Right hindlimb (tissue), 1 donor: ENCODE data around the gene CD86.
"Not testable (repeated sequence)": the region's sequence is repeated elsewhere in the genome, so short reads cannot be mapped to it uniquely, and the experiment has no call there.

ENCODE experiments used
- DNase-seq: peaks from one replicate; pipeline ENCODE4 v3.0.0-alpha.2; 2018

The CD86 gene, protein sequence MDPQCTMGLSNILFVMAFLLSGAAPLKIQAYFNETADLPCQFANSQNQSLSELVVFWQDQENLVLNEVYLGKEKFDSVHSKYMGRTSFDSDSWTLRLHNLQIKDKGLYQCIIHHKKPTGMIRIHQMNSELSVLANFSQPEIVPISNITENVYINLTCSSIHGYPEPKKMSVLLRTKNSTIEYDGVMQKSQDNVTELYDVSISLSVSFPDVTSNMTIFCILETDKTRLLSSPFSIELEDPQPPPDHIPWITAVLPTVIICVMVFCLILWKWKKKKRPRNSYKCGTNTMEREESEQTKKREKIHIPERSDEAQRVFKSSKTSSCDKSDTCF

DNA sequence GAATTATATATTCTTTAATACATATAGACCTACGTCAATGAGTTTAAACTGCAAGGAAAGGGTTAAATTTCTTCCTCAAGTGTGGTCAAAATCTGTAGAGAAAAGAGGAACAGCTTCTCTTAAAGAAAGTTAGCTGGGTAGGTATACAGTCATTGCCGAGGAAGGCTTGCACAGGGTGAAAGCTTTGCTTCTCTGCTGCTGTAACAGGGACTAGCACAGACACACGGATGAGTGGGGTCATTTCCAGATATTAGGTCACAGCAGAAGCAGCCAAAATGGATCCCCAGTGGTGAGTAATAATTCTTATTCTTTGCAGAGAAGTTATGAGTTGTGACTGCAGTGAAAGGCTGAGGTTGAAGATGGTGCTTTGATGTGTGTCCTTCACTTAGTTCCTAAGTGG lies at the start of gene CD86:
Gene CD86 (plus strand): TSS at position 148 of the 400 bp plus-strand sequence. CDS start 128 bp downstream, at position 276.
- no peak for DNase-seq

DNA sequence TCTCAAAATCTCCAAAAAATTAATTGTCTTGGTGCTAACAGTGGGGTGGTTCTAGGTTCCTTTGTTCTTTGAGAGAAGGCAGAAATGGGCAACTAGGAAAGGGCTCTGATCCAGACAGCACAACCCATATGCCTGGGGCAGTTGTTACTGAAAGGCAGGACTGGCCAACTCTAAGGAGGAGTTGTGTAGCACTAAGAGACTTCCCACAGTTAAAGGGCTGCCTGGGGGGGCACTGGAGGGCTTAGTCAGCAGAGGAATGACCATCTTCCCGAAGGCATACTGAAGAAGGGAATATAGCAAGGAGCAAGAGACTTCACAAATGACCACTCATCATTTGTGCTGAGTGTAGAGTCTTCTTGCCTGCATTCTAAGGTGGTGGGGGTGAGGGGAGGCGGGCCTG lies 48.9 kb upstream of the CD86 start:
- no peak for DNase-seq

DNA sequence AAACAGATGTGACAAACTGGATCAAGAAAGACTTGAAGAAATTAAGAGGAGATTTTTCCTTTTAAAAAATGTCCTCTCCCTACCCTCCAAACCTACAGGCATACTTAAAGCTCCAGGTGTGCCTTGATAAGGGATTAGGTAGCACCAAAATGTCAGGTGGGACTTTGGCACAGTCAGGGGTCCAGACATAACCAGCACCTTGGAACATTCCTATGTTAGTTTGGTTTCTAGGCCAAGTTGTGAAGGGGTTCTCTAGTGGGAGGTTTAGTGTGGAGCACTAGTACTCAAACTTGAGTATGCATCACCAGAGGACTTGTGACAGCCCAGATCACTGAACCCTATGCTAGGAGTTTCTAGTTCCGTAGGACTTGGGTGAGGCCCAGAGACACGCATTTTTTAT lies 47.0 kb upstream of the CD86 start:
- DNase-seq: no peak

DNA sequence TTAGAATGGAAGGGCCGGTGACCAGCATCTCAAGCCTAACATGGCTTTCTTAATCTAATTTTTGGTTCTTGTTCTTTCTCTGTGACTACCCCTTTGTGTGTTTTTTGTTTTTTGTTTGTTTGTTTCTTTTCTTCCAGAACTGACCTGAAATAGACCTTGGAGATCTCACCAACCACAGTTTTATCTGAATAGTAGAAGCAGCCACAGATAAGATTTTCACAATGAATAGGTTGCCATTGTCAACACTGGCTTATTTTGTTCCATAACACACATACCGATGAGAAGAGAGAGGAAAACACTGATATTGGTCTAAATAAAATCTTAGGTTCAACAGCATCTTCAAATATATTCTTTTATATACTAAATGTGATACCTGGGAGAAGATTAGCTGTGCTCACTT lies 44.7 kb upstream of the CD86 start:
- DNase-seq: no peak

DNA sequence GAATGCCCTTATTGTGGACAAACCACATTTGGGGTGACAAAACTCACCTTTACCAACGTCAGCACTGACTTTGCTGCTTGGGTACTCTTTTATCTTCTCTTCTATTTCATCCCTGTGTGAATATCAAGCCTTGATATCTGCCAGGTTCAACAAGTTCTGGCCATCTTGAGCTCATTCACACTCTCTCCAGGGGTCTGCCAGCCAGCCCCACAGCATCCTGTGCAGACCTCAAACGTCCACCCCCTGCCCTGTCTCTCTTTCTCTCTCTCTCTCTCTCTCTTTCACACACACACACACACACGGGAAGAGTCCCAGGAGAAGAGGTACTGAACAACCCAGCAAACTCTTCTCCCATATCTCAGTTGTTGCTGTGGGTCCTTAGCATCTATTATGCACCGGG lies 43.8 kb upstream of the CD86 start:
- no peak for DNase-seq

DNA sequence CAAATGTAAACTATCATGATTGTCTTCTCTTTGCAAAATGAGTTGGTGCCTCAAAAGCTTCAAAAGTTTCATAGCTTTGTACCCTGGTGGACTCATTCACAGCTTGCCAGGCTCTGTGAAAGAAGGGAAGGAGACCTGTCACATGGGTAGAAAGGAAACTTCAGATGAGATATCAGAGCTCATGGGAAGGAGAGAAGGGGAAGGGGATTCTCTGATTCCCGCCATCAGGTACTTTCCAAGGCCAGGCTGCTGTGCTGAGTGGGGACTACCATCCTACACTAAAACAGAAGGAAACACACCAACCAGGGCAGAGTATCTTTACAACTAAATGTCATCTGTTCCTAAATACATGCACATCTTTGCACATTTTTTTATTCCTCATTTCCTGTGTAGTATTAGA lies 42.3 kb upstream of the CD86 start:
- no peak for DNase-seq

DNA sequence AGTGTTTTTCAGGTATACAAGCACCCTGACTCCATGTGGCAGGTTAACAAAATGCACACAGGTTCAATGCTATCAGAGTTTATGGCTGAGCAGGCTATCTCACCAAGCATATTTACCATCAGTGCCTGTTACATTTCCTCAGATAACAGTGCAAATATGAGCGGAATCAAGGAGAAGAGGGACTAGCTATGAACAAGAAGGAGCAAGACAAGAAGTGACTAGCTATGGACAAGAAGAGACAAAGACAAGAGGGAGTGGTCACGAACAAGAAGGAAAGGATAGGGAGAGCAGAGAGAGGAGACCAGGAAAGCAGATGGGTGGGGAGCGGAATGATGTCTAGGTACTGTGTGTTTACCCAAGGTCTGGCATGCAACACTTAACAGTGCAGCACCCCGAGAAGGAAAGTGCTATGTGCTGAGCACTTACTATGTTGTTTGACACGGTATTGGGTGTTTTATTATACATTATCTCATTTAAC lies 41.7 kb upstream of the CD86 start:
- no peak for DNase-seq

DNA sequence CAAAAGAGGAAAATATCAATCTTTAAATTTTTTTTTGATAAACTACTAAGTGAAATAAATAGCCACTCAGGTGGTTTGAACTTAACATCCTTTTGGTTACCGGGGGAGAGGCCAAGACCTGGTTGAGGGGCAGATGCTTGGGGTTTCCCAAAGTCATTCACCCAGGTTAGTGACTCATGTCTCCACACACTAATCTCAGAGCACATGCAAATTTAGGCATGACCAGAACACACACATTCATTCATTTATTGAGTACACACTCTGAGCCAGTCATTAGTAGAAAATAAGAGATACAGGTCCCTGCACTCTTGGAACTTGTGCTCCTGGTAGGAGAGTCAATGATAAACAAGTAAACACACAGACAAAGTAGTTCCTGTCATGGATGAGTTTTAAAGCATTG lies 40.4 kb upstream of the CD86 start:
- DNase-seq: no peak

DNA sequence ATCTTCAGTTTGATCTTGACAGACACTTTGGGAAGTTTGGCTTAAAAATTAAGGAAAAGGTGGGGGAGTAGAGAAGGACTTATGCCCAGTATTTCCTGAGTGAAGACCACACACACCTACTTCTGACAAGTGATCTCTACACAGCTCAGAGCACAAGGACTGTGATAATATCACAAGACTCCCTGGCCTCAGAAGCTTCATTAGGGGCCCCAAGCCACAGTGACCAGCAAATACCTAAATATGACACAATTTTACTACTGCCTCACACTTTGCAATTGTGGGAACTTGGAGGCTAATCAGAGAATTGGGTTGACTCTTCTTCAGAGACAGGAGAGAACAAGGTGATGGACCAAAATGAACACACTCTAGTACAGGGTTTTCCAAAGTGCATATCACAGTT lies 35.7 kb upstream of the CD86 start:
- DNase-seq: no peak

DNA sequence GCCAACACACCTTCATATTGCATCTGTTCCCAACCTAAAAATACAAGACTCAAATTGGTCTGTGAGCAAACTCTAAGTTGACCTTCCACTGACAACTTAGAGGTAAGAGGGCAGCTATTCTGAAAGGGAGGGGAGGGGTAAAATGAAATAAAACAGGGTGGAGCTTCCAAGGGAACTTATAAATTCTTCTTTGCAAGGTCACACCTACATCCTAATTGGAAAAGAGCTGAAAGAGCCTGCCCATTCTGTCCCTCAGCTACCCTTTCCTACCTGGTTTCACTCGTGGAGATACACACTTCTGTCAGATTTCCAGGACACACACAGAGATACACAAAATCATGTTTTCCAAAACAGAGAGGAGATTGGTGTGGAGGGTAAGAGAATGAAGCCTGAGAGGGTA lies 34.1 kb upstream of the CD86 start:
- DNase-seq: no peak

DNA sequence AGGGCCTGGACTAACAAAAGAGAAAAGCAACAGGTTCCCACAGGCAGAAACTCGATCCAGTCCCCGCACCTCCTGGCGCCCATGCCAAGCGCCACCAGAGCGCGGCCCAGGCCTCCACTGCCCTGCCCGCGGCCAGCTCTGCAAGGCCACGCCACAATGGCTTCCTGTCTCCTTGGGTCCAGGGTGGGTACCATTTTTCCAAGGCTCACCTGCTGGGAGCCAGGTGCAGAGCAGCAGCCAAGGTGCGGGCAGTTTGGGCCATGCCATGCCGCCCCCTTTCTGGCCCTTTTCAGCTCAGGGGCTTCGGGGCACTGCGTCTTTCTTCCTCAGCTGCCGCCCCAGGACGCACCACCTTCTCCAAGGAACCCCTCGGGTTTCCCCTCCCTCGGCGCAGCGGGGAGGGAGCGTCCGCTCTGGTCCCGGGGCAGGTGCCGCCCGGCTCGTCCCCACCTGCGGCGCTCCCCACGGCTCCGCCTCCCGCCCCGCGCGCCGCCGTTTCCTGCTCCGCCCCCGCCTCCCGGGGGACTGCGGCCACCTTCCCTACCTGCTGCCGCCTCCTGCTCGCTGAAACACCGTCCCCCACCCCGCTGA lies 33.3 kb upstream of the CD86 start, which contains the start of gene ILDR1:
Gene ILDR1 (minus strand): TSS at position 437 of the 591 bp plus-strand sequence. CDS start 170 bp downstream, at position 267.
- DNase-seq: no peak

DNA sequence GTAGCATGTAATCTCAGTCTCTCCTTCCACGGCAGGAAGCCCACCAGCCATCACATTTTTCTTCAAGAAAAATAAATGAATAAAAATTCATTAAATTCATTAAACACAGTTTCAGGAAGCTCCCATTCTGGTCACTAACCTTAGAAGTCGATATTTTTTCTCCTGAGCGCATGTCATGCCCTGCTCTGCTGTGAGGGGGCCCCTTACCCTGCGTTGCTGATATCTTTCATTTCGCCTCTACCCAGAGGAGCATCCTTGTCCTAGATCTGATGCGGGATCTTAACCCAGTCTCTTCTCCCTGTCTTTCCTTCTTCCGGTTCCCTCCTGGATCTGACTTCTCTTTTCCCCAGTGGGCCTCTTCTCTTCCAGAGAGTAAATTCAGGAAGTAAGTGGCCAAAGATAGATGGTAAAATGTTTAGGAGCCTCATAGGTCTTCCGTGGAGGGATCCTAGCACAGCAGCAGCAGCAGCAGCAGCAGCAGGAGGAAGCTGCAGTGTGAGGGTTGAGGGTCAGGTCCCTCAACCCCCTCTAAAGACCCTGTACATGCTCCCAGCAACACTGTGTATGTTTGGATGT lies 31.7 kb upstream of the CD86 start:
- no peak for DNase-seq

DNA sequence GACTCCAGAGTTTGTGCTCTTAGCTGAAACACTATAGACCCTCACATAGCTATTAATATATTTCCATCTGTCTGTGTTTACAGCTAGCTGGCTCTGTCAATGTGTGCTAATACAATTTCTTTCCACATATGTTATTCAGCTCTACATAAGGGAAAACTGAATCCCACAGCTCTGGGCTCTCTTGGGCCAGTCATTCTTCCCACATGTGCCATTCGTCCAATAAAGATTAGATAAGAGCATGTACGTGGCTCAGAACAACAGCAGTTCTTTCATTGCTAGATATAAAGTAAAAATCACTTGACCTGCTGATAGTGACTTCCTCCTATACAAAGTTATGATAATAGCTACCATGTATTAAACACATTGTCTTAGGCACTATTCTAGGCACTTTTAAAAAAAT lies 30.4 kb upstream of the CD86 start:
- DNase-seq: no peak

DNA sequence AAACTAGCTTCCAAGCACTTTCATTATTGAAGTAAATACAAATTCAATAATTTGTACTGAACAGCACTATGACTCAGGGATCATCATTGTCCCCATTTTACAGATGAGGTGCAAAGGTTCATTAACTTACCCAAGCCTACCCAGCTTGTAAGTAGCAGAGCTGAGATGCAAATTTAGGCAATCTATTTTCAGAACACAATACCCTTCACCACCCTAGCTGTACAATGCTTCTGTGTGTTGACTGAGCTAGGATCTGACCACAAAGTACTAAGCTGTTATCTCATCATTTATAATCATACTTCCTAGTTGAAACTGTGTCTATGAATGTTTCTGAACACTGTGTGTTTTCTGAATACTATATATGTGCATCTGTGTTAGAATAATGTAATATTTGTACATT lies 29.9 kb upstream of the CD86 start:
- no peak for DNase-seq

DNA sequence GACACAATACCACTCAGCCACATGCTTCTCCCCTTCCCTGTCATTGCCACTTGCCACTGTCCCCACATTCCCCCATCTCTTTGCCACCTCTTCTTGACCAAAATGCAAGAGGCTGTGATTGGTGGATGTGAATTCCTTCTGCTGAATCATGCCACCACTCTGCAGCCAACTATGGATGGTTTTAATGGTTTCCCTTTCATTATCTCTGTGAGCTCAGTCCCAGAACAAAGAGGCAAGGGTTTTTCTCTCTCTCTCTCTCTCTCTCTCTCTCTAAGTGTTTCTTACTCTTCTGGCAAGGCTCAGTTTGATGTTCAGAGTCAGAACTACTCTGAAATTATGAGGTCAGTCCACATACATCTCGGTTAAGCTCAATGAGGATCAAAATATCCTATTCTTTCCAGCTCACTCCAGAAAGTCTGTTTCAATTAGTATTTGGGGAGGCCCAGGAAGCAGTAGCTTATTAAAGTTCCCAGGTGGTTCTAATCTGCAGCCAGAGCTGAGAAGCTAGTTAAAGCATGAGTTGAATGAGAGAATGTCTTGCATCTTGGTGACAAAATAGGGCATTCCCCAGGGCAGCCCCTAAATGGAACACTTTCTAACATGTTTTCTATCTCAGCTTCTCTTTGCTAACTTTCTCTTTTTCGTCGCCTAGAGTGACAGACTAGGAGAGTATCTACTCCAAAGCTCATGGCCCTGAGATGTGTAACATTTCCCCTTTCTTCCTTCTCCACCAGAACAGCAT lies 24.6 kb upstream of the CD86 start:
- DNase-seq: no peak

DNA sequence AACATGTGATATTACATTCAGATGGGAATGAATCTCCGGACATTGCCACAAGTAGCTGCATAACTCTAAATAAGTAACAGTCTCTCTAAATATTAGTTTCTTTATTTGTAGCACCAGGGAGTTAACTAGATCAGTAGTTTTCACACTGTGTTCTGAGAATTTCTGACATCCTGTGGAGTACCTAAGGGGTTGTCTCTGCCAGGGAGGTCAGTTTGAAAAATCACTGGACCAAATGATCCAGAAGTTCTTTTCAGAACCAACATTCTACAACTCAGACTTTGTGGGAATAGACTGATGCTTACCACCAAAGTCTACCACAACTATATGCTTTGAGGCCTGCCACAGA lies 24.1 kb upstream of the CD86 start:
- no peak for DNase-seq

DNA sequence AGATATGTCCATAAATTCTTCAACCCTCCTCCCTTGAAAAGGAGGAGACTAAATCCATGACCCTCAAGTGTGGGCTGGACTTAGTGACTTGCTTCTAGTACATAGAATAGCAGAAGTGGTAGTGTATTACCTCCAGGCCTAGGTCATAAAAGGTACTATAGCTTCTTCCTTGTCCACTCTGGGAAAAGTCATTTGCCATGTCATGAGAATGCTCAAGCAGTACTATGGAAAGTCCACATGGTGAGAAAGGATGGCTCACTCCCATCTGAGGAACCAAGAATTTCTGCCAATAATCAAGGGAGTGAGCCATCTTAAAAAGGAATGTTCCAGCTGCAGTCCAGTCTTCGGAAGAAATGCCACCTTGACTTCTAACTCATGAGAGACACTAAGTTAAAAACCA lies 22.6 kb upstream of the CD86 start:
- no peak for DNase-seq

DNA sequence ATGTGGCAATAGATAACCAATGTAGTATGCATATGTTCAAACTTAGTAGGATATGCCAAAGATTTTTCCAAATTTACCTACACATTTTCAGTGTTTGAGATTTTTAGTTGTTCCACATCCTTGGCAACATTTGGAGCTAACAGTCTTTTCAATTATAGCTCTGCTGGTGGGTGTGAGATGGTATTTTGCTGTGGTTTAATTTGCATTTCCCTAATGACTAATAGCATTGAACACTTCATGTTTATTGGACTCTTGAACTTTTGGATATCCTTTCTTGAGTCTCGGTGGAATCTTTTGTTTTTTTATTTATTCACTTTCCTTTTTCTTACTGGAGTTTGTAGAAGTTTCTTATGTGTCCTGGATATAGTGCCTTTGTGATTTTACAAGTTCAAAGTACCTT lies 22.1 kb upstream of the CD86 start:
- DNase-seq: no peak

DNA sequence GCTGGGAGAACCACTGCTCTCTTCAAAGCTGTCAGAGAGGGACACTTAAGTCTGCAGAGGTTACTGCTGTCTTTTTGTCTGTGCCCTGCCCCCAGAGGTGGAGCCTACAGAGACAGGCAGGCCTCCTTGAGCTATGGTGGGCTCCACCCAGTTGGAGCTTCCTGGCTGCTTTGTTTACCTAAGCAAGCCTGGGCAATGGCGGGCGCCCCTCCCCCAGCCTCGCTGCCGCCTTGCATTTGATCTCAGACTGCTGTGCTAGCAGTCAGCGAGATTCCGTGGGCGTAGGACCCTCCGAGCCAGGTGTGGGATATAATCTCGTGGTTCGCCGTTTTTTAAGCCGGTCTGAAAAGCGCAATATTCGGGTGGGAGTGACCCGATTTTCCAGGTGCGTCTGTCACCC lies 7.9 kb upstream of the CD86 start:
- not testable (repeated sequence) for DNase-seq

DNA sequence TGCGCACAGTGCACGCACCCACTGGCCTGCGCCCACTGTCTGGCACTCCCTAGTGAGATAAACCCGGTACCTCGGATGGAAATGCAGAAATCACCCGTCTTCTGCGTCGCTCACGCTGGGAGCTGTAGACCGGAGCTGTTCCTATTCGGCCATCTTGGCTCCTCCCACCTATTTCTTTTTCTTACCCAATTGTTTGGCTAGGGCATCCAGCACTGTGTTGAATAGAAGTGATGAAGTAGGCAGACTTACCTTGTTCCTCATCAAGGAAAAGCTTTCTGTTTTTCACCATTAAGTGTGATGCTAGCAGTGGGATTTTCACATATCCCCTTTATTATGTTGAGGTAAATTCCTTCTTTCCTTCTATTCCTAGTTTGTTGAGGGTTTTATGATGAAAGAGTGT lies 7.4 kb upstream of the CD86 start:
- not testable (repeated sequence) for DNase-seq

DNA sequence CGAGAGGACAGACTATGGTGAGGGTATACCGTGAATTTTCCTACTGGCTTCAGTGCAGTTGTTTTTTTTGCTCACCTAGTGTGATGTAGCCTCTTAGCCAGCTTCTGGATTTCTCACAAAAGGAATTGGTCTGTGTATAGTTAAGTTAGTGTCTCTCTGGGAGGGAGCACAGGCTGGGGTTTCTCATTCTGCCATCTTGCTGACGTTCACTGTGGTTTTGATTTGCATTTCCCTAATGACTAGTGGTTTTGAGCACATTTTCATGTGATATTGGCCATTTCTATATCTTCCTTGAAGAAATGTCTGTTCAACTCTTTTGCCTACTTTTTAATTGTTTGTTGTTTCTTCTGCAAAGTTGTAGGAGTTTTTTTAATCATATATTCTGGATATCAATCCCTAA lies 2.2 kb upstream of the CD86 start:
- no peak for DNase-seq

DNA sequence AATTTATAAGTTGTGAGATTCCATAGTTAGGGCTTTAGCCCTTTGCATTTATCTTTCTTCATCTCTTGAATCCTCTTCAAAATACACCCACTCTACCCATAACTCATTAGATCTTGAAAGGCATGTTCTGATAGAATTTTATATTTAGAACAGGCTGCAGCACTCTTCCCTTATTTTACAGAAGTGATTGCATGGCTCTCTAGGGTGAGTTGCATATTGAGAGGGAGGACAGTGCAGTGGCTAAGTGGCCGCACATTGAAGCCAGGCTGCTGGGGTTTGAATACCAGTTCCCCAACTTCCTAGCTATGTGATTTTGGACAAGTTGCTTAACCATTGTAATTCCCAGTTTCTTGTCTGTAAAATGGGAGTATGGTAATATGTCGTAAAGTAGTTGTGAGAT lies 2.5 kb downstream of the CD86 start:
- no peak for DNase-seq

DNA sequence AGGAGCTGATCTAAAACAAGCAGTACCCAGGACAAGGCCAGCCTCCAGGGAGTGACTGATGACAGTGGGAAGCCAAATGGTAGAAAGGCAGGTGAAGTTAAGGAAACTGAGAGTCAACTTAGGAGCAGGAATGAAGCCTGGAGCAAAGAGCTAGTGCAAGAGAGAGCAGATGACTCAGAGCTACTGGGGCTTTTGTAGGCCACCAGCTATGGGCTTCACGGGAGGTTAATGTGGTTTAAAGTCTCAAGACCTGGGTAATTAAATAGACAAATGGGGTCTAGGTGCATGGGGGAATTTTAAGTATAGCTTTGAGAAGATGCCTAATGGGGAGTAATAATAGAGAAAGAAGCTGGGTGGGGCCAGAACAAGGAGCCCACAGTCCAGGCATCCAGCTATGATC lies 3.1 kb downstream of the CD86 start:
- DNase-seq: no peak
